Activated naive CD4-positive, alpha-beta T cell treated with anti-CD3 and anti-CD28 coated beads, Interleukin-2, amount 50 U/mL, for 24 hours (primary cell): ENCODE measurements around the gene OR5K1.

ENCODE experiments used
- H3K27ac Mint-ChIP-seq: one replicate; pipeline ENCODE4 v1.8.0; 2021; ENCODE audit warnings: mild to moderate bottlenecking, mixed read lengths
- H3K27me3 Mint-ChIP-seq: one replicate; pipeline ENCODE4 v1.8.0; 2021; ENCODE audit warnings: mixed read lengths
- H3K36me3 Mint-ChIP-seq: one replicate; pipeline ENCODE4 v1.8.0; 2021; ENCODE audit warnings: mixed read lengths
- H3K4me1 Mint-ChIP-seq: one replicate; pipeline ENCODE4 v1.8.0; 2021; ENCODE audit warnings: mixed read lengths
- H3K4me3 Mint-ChIP-seq: one replicate; pipeline ENCODE4 v1.8.0; 2021; ENCODE audit warnings: mild to moderate bottlenecking, mixed read lengths
- H3K9me3 Mint-ChIP-seq: one replicate; pipeline ENCODE4 v1.8.0; 2021; ENCODE audit warnings: mixed read lengths

Gene OR5K1

DNA sequence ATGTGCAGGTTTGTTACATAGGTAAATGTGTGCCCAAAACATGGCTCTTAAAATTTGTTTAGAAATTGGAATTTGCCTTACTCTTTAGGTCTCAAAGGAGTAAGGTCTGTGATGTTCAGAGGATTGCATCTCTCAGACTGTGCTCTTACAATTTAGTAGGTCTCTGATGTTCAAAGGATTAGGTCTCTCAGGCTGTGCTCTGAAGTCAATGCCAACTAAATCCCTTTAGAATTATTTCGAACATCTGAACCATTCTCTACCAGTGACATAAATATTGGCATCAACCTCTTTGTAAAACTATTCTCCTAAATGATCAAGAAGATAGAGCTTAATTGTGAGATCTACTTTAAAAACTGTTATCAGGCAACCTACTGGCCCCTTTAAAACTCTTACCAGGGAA is at the start of gene OR5K1:
TSS of gene OR5K1 (plus strand) at position 301 of the 400 bp plus-strand sequence. CDS start 6,376 bp downstream, outside the sequence.
- H3K9me3 Mint-ChIP-seq = peaks cover 7% of the 10 kb centered on the region
- H3K36me3 Mint-ChIP-seq = no peaks in the 10 kb centered on the region
- H3K27me3 Mint-ChIP-seq = no peaks in the 10 kb centered on the region
- no peak within 1 kb of the TSS for H3K27ac Mint-ChIP-seq
- no peak within 1 kb of the TSS for H3K4me3 Mint-ChIP-seq
- no peaks in the 10 kb centered on the region for H3K4me1 Mint-ChIP-seq

DNA sequence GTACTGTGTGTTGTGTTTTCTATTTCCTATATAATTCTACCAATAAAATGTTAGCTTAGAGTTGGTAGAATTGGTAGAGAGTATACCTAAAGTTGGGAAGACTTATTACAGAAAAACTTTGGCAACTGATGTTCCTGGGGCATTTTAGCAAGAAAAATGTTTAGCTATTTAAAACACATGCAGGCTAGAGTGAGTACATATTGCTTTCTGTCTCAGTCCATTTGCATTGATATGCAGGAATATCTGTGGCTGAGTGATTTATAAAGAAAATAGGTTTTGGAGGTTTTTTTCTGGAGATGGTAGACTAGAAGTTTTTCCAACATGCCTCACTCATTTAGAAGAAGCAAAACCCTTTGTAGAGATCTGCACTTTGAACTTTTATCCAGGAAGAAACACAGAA is 30.4 kb upstream of the OR5K1 start:
- no peak overlapping the region for H3K27ac Mint-ChIP-seq
- H3K4me3 Mint-ChIP-seq = no peak overlapping the region
- H3K9me3 Mint-ChIP-seq = peaks cover 22% of the 10 kb centered on the region
- H3K27me3 Mint-ChIP-seq = peaks cover 3% of the 10 kb centered on the region
- H3K4me1 Mint-ChIP-seq = no peaks in the 10 kb centered on the region
- H3K36me3 Mint-ChIP-seq = peaks cover 4% of the 10 kb centered on the region

DNA sequence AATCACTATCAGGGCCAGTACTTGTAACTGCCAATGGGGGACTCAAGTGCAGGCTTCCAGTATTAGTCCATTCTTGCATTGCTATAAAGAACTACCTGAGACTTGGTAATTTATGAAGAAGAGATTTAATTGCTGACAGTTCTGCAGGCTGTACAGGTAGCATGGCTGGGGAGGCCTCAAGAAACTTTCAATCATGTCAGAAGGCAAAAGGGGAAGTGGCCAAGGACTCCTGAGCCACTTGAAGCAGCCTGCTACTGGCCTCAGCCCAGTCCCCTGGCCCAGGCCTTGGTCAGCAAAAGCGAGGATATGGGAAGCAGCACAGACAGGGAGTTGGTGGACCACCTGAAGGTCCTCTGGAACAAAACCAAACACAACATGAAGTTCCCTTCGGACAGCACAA is 29.2 kb upstream of the OR5K1 start:
- Mint-ChIP-seq H3K27ac (no peak overlapping the region), H3K4me1 (no peaks in the 10 kb centered on the region), H3K9me3 (peaks cover 22% of the 10 kb centered on the region)

DNA sequence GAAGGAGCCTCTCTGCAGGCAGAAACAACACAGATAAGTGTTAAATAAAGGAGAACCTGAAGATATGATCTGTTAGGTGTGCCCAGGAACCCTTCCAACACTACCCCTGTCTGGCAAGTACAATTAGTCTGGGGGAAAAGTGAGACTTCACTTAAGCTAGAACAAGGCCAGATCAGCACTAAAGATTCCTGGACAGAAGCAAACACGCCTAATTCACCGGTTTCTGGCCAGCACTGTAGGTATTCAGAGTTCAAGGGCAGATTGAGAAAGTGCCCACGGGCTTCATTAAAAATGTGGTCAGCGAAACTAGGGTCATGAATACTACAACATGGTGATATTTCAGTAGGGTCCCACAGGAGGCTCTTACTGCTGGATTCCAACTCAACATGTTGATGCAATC is 28.6 kb upstream of the OR5K1 start:
- Mint-ChIP-seq H3K9me3 (peaks cover 16% of the 10 kb centered on the region), H3K4me1 (no peaks in the 10 kb centered on the region), H3K27ac (no peak overlapping the region), H3K27me3 (peaks cover 3% of the 10 kb centered on the region), H3K4me3 (no peak overlapping the region), H3K36me3 (peaks cover 2% of the 10 kb centered on the region)

More for the DNA sequence above, 29.2 kb upstream of the OR5K1 start:
- Mint-ChIP-seq H3K4me3 (no peak overlapping the region), H3K36me3 (peaks cover 4% of the 10 kb centered on the region), H3K27me3 (peaks cover 3% of the 10 kb centered on the region)

DNA sequence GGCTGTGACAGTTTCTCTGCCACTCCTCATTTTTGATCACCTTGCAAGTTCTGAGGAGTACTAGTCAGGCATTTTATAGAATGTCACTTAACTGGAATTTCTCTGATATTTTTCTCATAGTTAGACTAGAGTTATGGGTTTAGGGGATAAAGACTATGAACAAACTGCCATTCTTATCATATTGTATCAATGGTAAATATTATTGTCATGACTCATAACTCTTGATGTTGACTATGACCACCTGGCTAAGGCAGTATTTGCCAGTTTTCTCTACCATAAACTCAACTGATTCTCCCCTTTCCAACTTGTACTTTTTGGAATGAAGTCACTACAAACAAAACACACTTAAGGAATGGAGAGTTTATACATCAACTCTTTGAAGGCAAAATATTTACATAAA is 22.7 kb upstream of the OR5K1 start:
- Mint-ChIP-seq H3K4me1 (no peaks in the 10 kb centered on the region), H3K27ac (no peak overlapping the region), H3K4me3 (no peak overlapping the region), H3K9me3 (no peaks in the 10 kb centered on the region), H3K36me3 (no peaks in the 10 kb centered on the region), H3K27me3 (peaks cover 6% of the 10 kb centered on the region)

DNA sequence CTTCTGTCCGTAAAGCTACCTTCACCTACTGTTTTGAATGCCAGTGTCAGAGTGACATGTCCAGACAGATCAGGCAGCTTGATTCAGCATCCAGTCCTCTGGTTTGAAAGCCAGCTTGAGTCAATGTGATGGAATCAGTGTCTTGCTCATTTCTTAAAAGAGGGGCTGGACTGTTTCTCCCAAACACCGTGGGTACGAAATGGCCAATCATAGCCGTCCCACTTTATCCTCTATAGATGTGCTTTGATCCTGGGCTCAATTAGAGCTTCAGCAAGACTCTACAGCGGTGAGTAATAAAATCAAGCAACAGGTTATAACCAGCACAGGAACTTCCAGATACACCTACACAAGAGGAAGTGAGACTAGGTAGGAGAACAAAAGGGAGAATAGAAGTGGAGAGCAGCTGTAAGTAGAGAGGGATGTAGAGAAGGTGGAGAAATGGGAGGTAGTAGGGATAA is 17.0 kb upstream of the OR5K1 start:
- Mint-ChIP-seq H3K4me3 (no peak overlapping the region), H3K27me3 (peaks cover 7% of the 10 kb centered on the region), H3K36me3 (no peaks in the 10 kb centered on the region), H3K27ac (no peak overlapping the region), H3K9me3 (no peaks in the 10 kb centered on the region), H3K4me1 (no peaks in the 10 kb centered on the region)

DNA sequence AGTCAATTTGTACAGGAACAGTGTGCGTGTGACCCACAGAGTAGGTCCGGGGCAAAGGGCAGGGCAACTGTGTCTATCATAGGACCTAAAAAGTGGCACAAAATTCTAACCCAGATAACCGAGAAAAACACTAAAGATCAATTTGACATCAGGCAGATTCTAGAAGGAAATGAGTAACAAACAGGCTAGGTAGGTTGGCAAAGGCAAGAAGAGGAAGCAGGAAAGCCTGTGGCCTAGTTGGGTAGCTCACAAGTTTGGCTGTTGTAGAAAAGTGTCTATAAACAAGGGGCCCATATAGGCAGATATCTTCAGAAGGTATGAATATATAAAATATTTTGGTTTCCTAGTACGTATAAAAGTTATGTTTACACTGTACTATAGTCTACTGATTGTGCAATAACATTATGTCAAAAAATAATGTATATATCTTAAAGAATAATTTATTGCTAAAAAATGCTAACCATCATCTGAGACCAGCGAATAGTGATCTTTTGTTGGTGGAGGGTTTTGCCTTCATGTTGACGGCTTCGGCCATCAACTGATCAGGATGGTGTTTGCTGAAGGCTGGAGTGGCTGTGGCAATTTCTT is 13.3 kb upstream of the OR5K1 start:
- Mint-ChIP-seq H3K4me3 (no peak overlapping the region), H3K27ac (no peak overlapping the region), H3K9me3 (no peaks in the 10 kb centered on the region), H3K4me1 (peaks cover under 1% of the 10 kb centered on the region), H3K36me3 (no peaks in the 10 kb centered on the region), H3K27me3 (peaks cover 5% of the 10 kb centered on the region)

DNA sequence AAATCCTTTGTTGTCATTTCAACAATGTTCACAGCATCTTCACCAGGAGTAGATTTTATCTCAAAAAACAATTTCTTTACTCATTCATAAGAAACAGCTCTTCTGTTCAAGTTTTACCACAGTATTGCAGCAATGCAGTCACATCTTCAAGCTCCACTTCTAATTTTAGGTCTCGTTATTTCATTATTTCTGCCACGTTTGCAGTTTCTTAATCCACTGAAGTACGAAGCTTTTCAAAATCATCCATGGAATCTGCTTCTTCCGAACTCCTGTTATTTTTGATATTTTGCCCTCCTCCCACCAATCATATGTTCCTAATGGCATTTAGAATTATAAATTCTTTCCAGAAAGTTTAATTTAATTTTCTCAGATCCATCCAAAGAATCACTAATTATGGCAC is 12.6 kb upstream of the OR5K1 start:
- Mint-ChIP-seq H3K36me3 (no peaks in the 10 kb centered on the region), H3K4me1 (peaks cover 4% of the 10 kb centered on the region), H3K4me3 (no peak overlapping the region), H3K9me3 (no peaks in the 10 kb centered on the region), H3K27ac (no peak overlapping the region), H3K27me3 (peaks cover 4% of the 10 kb centered on the region)

DNA sequence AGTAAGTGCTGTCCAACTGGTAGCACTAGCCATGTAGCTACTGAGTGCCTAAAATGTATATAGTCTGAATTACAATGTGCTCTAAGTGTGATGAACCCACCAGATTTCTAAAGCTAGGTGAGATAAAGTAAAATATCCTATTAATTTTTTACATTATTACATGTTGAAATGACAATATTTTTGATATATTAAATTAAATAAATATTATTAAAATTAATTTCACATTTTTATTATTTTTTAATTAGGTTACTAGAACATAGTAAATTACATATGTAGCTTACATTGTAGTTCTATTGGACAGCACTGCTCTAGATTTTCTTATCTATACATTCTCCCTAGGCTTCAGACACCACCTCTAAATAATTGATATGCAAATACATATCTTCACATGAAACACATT is 9.2 kb upstream of the OR5K1 start:
- H3K4me1 Mint-ChIP-seq = peaks cover 4% of the 10 kb centered on the region
- no peaks in the 10 kb centered on the region for H3K9me3 Mint-ChIP-seq
- H3K4me3 Mint-ChIP-seq = no peak overlapping the region
- H3K36me3 Mint-ChIP-seq = no peaks in the 10 kb centered on the region
- H3K27ac Mint-ChIP-seq = no peak overlapping the region
- peaks cover 2% of the 10 kb centered on the region for H3K27me3 Mint-ChIP-seq

DNA sequence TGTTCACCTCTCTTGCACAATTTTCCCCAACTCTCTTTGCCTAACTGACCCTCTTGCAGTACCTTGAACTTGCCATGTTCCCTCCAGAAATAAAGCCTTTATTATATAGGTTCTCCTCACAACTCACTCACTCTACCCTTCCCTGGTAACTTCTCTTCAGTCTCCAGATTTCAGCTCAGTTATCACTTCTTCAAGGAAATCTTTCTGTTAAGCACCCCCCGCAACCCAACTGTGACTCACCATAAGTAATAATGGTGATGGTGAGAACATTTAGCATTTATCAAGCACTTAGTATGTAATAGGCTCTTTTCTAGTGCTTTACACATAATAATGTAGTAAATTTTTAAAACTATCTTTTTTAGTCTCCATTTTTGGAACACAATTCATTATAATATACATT is 8.1 kb upstream of the OR5K1 start:
- Mint-ChIP-seq H3K4me3 (no peak overlapping the region), H3K27me3 (peaks cover 2% of the 10 kb centered on the region), H3K36me3 (no peaks in the 10 kb centered on the region), H3K27ac (peak overlapping the region; percentile 9), H3K9me3 (no peaks in the 10 kb centered on the region), H3K4me1 (peaks cover 4% of the 10 kb centered on the region)

DNA sequence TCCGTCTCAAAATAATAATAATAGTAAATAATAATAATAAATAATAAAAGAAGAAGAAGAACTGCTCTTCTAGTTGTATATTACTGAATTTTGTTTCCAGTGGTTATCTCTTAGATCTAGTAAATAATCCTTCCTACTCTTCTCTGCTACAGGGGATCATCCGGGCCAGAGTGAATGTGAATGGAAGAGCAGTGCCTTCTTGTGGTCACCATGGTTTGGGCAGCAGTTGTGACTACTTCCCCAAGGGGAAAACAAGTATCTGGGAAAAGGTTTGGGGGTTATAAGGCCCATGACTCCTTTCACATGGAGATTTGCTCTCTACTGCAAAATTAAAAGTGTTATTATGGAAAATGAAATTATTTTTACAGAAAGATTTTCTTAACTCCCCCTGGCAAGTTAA is 5.5 kb upstream of the OR5K1 start:
- Mint-ChIP-seq H3K27ac (no peak overlapping the region), H3K27me3 (peaks cover 2% of the 10 kb centered on the region), H3K4me1 (peaks cover 4% of the 10 kb centered on the region), H3K36me3 (no peaks in the 10 kb centered on the region), H3K9me3 (peaks cover 5% of the 10 kb centered on the region), H3K4me3 (no peak overlapping the region)

DNA sequence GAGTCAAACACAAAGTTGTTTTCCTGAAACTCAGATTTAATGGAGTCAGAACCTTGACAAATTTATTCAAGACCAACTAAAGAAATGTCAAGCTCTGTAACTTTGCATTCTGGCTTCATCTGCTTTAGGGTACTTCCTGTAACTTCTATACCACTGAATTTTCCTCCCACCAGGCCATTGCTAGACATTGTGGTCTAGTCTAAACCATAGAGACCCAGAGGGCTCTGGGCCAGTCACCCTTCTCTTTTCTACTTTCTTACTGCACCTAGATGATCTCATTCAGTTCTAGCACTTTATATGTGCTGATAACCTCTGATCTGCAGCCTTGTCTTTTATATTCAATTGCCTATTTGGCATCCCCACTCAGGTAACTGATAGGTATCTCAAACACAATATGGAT is 2.8 kb upstream of the OR5K1 start:
- Mint-ChIP-seq H3K27me3 (no peaks in the 10 kb centered on the region), H3K4me1 (no peaks in the 10 kb centered on the region), H3K27ac (no peak overlapping the region), H3K36me3 (no peaks in the 10 kb centered on the region), H3K9me3 (peaks cover 5% of the 10 kb centered on the region), H3K4me3 (no peak overlapping the region)

DNA sequence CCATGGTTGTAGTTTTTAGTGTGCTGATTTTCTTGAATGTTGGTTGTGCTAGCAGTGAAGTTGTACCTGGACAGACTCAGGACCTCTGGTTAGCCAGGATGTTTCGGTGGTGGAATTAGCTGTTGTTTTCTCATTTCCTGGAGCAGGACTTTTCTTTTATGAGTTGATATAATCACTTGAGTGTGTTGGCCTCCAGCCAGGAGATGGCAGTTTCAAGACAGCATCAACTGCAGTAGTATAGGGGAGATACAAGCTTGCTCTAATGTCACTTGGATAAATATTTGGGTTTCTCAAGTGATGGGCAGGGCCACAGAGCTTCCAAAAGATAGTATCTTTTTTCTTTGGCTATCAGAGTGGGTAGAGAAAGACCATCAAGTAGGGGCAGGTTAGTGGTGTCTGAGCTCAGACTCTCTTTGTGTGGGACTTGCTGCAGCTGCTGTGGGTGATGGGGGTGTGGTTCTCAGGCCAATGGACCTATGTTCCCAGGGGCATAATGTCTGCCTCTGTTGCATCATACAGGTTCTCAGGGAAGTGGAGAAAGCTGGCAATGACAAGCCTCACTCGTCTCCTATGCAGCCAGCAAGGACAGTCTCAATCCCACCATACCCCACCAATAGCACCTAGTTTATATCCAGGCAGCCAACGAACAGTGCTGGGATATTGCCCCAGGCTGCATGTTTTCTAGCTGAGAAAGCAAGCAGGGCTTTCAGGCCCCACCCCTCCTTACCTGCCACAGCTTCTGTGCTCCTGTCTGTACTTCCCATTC is 19.9 kb downstream of the OR5K1 start:
- peaks cover 5% of the 10 kb centered on the region for H3K27me3 Mint-ChIP-seq
- H3K27ac Mint-ChIP-seq = no peak overlapping the region
- H3K4me3 Mint-ChIP-seq = no peak overlapping the region
- H3K4me1 Mint-ChIP-seq = no peaks in the 10 kb centered on the region
- H3K9me3 Mint-ChIP-seq = peaks cover 35% of the 10 kb centered on the region
- H3K36me3 Mint-ChIP-seq = peaks cover 10% of the 10 kb centered on the region

DNA sequence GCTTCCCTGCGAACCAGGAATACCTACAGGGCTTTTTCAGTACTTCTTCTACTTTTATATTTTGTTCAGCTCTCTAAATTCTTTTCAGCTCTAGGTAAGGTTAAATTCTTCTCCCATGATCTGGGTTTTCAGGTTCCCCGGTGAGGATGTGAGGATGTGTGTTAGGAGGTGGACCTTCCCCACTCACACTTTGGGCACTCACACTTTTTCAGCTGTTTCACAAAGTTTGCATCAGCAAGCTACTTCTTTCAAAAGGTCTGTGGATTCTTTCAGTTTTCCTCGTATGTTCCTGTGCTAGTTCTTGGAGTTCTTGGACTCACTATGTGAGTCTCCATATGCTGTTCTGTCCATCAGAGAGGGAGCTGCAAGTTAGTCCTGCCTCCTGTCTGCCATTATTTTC is 20.6 kb downstream of the OR5K1 start:
- no peaks in the 10 kb centered on the region for H3K4me1 Mint-ChIP-seq
- H3K4me3 Mint-ChIP-seq = no peak overlapping the region
- H3K9me3 Mint-ChIP-seq = peaks cover 38% of the 10 kb centered on the region

DNA sequence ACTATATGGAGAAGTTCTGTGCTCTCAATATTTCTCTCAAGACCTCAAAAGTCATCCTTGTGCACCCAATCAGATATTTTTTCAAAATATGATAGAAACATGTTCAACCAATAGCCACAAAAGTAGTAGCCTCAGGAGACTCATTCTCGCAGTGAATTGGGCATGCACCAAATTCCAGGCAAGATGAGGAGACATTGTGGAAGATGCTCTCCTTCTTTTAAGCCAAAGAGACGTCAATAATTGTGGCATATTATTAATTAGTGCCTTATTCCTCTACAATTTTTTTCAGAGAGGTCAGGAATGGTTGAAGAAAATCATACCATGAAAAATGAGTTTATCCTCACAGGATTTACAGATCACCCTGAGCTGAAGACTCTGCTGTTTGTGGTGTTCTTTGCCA is 34.4 kb downstream of the OR5K1 start, which contains the start of gene OR5K2:
TSS of gene OR5K2 (plus strand) at position 301 of the 400 bp plus-strand sequence. CDS start at position 301, 0 bp downstream.
- no peaks in the 10 kb centered on the region for H3K27me3 Mint-ChIP-seq
- H3K27ac Mint-ChIP-seq = no peak within 1 kb of the TSS

More for the DNA sequence above, 20.6 kb downstream of the OR5K1 start:
- Mint-ChIP-seq H3K27ac (no peak overlapping the region), H3K27me3 (peaks cover 5% of the 10 kb centered on the region), H3K36me3 (peaks cover 10% of the 10 kb centered on the region)

DNA sequence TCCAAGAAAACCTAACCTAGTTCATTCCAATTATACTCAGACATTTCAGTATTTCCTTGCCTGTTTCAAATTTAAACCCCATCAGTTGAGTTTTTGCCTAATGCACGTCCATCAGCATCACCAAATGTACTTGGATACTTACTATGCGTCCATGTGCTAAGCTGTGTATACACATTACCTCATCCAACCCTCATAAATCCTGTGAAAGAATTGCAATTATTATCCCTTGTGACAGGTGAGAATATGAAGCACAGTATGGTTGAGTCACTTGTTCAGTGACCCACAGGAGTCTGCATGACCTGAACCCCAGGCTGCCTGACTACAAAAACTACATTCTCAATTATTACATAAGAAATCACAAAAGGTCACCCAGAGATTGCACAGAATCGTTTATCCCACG is 37.0 kb downstream of the OR5K1 start:
- Mint-ChIP-seq H3K4me3 (no peak overlapping the region), H3K9me3 (no peaks in the 10 kb centered on the region), H3K4me1 (peaks cover 6% of the 10 kb centered on the region), H3K27me3 (no peaks in the 10 kb centered on the region), H3K36me3 (peaks cover 7% of the 10 kb centered on the region), H3K27ac (no peak overlapping the region)

More for the DNA sequence above, 34.4 kb downstream of the OR5K1 start, which contains the start of gene OR5K2:
- Mint-ChIP-seq H3K9me3 (no peaks in the 10 kb centered on the region), H3K4me1 (peaks cover 3% of the 10 kb centered on the region), H3K36me3 (peaks cover 4% of the 10 kb centered on the region), H3K4me3 (no peak within 1 kb of the TSS)
